BLaER1 treated with 17β-estradiol and CSF1 and Interleukin-3, amounts not matched to agents 10 nM and 100 nM (cell line): Measurements from ENCODE around the gene WDR11.

Source experiments
- H3K27ac ChIP-seq, 11 experiments: shearing (Covaris generic); formaldehyde crosslinking; 2 replicates each; pipeline ENCODE4 v1.8.1; 2022
- H3K27me3 ChIP-seq, 11 experiments: shearing (Covaris generic); formaldehyde crosslinking; 2 replicates each; pipeline ENCODE4 v1.8.1; 2022
- H3K36me3 ChIP-seq, 11 experiments: shearing (Covaris generic); formaldehyde crosslinking; 2 replicates each; pipeline ENCODE4 v1.8.1; 2022
- H3K4me1 ChIP-seq, 10 experiments: shearing (Covaris generic); formaldehyde crosslinking; 2 replicates each; pipeline ENCODE4 v1.8.1; 2022
- H3K4me2 ChIP-seq, 11 experiments: shearing (Covaris generic); formaldehyde crosslinking; 2 replicates each; pipeline ENCODE4 v1.8.1; 2022
- H3K4me3 ChIP-seq, 10 experiments: shearing (Covaris generic); formaldehyde crosslinking; 2 replicates each; pipeline ENCODE4 v1.8.1; 2022
- H3K9ac ChIP-seq, 11 experiments: shearing (Covaris generic); formaldehyde crosslinking; 2 replicates each; pipeline ENCODE4 v1.8.1; 2022
- H3K9me3 ChIP-seq, 11 experiments: shearing (Covaris generic); formaldehyde crosslinking; replicated peaks in 1 of 11; 2 replicates each; pipeline ENCODE4 v1.8.1; 2022
- H4K20me1 ChIP-seq, 11 experiments: shearing (Covaris generic); formaldehyde crosslinking; 2 replicates each; pipeline ENCODE4 v1.8.1; 2022
- Cebpa-rat ChIP-seq, 11 experiments: shearing (Covaris generic); IDR thresholded peaks; 2 replicates each; pipeline ENCODE4 v1.8.1; 2022

WDR11 gene

DNA sequence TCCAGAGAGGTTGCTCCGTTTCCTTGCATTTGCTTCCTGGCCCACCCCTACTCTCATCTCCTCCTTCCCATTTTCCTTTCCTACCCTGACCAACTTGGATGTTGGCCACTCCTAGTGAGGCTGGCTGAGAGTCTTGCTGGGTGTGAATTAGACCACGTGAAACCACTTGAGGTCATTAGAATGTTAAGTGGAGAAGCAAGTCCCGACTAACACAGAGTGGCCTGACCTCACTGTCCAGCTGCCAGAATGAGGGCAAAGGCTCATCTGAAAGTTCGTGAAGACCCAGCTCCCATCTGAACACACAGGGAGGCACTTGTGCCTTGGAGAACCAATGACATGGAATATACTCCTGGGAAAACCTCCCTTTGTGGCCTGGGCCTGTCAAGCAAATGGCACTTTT lies 80.8 kb downstream of the WDR11 start:
- Histone ChIP-seq H3K9ac (no peak overlapping the region), H3K9me3 (no peaks in the 10 kb centered on the region), H3K27ac (no peak overlapping the region), H3K4me3 (no peak overlapping the region), H4K20me1 (no peaks in the 10 kb centered on the region), H3K4me1 (peaks cover 0 to 16% (median 1%) of the 10 kb centered on the region in 10 experiments; a peak in 8 of 20 replicates), H3K36me3 (no peaks in the 10 kb centered on the region), H3K4me2 (no peak overlapping the region), H3K27me3 (no peaks in the 10 kb centered on the region)
- no peak for TF ChIP-seq Cebpa-rat (IDR thresholded peaks at IDR 0.05)

DNA sequence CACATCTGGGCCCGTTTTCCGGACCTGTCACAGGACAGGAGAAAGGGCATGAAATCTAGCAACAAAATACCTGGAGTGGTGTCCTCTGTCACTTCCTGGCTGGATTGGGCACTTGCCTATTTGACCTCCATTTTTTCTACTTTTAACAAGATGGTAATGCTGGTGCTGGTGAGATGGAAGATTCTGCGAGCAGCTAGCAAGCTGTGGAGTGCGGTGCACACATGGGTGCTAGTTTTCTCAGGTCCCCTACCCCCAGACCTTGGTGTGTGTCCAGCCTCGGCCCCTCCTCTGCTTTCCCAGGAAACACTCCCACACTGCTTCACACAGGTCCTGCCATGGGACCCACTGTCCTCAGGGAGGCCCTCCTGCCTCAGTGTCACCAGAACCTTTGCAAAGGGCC lies 87.7 kb downstream of the WDR11 start:
- no peak overlapping the region for H3K9ac ChIP-seq
- H3K4me1 ChIP-seq: 0 out of 20 replicates have a peak, but pooled peaks cover 0 to 3% (median 0%) of the 10 kb centered on the region in 10 experiments
- TF ChIP-seq Cebpa-rat (IDR thresholded peaks at IDR 0.05): no peak
- no peaks in the 10 kb centered on the region for H4K20me1 ChIP-seq
- H3K27me3 ChIP-seq: no peaks in the 10 kb centered on the region
- no peaks in the 10 kb centered on the region for H3K9me3 ChIP-seq
- no peak overlapping the region for H3K4me3 ChIP-seq
- H3K27ac ChIP-seq: no peak overlapping the region
- no peaks in the 10 kb centered on the region for H3K36me3 ChIP-seq
- H3K4me2 ChIP-seq: no peak overlapping the region

DNA sequence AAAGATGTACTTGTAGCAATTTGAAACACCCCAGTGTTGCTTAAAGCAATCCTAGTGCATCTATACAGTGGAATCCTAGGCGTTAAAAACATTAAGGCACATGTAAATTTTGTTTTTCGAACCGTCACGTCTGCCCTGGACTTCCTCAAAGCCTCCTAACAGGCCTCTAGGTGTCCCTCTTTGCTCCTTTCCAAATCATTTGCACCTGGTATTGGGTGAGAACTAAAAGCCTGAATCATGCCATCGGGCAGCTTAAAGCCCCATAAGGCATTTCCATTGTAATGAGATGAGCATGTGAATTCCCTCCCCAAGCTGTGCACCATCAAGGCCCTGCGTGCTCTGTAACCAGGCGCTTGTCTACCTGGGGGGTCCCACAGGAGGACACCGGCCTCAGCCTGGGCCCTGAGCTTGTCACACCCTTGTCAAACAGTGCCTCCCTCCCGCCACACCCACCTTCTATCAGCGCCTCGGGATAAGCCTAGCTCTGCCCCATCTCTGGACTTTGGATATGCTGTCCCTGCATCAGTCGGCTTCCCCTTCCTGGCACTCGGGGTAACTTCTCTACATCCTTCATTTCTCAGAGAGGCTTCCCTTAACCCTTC lies 89.2 kb downstream of the WDR11 start:
- no peaks in the 10 kb centered on the region; a peak in 1 of 22 replicates for H3K9me3 ChIP-seq
- no peak overlapping the region for H3K27ac ChIP-seq
- no peaks in the 10 kb centered on the region for H3K36me3 ChIP-seq
- H4K20me1 ChIP-seq: no peaks in the 10 kb centered on the region
- peaks cover 0 to 7% (median 4%) of the 10 kb centered on the region in 10 experiments; a peak in 2 of 20 replicates for H3K4me1 ChIP-seq
- H3K4me3 ChIP-seq: no peak overlapping the region
- no peaks in the 10 kb centered on the region for H3K27me3 ChIP-seq
- no peak overlapping the region for H3K4me2 ChIP-seq
- no peak overlapping the region for H3K9ac ChIP-seq
- TF ChIP-seq Cebpa-rat (IDR thresholded peaks at IDR 0.05): no peak

DNA sequence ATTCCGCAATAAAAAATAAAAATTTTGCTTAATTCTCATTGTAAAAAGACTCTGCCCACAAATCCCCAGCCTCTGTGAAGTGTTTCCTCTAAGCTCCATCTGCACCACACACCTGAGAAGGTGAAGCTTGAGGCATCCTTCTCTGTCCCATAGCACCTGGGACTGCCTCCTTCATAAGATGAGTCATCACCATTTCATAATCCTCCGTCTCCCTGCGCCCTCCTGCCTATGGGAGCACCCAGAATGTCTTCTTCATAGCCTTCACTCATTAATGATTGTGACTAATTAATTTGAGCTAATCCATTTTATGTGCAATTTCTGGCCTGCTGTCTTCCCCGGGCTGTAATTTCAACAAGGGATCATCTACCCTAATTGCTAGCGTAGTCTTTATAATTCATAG lies 90.3 kb downstream of the WDR11 start:
- H3K4me1 ChIP-seq: peaks cover 0 to 7% (median 4%) of the 10 kb centered on the region in 10 experiments; a peak in 2 of 20 replicates
- peaks cover 0 to 4% (median 0%) of the 10 kb centered on the region in 11 experiments; a peak in 1 of 22 replicates for H4K20me1 ChIP-seq
- no peak overlapping the region for H3K27ac ChIP-seq
- no peaks in the 10 kb centered on the region for H3K36me3 ChIP-seq
- no peak overlapping the region for H3K9ac ChIP-seq
- no peak for TF ChIP-seq Cebpa-rat (IDR thresholded peaks at IDR 0.05)
- no peak overlapping the region for H3K4me3 ChIP-seq
- no peaks in the 10 kb centered on the region; a peak in 1 of 22 replicates for H3K9me3 ChIP-seq
- peaks cover 0 to 10% (median 0%) of the 10 kb centered on the region in 11 experiments; a peak in 1 of 22 replicates for H3K27me3 ChIP-seq
- H3K4me2 ChIP-seq: no peak overlapping the region

DNA sequence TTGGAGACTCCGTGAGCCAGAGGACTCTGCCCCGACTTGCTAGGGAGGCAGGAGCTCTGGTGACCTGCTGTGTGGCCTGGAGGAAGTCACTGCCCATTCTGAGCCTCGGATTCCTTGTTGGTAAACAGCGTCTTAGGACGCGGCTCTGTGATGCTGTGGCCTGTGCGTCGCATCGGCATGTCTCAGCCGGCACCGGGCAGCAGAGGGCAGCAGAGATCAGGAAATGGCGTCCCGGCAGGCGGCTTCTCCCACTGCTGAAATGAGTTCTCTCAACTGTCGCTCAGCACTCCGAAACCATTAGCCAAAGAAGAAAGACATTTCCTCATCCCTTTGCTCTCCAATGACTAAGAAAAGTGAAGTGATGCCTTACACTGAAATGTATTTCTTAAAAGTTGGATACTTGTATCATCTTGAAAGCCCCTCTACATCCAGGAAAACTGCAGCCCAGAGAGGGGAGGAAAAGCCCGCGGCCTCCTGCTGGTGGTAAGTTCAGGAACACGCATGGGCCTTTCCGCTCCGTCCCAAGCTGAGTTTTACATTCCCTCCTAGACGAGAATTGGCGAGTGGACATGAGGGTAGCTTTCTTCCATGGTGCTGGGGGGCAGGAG lies 91.7 kb downstream of the WDR11 start:
- Histone ChIP-seq H3K4me3 (no peak overlapping the region), H3K9me3 (no peaks in the 10 kb centered on the region; a peak in 1 of 22 replicates), H3K9ac (no peak overlapping the region), H4K20me1 (peaks cover 0 to 6% (median 0%) of the 10 kb centered on the region in 11 experiments; a peak in 1 of 22 replicates), H3K27ac (no peak overlapping the region), H3K4me2 (no peak overlapping the region), H3K27me3 (peaks cover 0 to 16% (median 0%) of the 10 kb centered on the region in 11 experiments; a peak in 1 of 22 replicates), H3K36me3 (no peaks in the 10 kb centered on the region), H3K4me1 (peaks cover 0 to 7% (median 4%) of the 10 kb centered on the region in 10 experiments; a peak in 2 of 20 replicates)
- TF ChIP-seq Cebpa-rat (IDR thresholded peaks at IDR 0.05): no peak

DNA sequence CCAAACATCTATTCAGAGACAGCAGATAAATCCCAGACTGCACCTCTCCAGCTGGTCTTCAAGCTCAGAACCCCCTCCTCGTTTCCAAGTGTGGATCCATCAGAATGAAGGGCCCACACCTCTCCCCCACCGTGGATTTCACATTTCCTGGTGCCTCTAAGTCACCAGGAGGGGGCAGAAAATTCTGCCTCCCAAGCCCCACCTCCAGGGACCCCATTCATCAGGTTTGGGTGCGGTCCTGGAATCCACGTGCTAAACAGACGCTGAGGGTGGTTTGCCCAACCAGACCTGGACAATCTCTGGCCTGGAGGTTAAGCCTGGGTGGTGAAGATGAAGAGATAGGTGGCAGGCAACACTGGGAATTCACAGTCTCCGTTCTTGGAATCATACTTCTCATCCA lies 92.4 kb downstream of the WDR11 start:
- H3K4me3 ChIP-seq: no peak overlapping the region
- no peak overlapping the region for H3K9ac ChIP-seq
- H3K36me3 ChIP-seq: no peaks in the 10 kb centered on the region
- H3K4me1 ChIP-seq: peaks cover 0 to 7% (median 4%) of the 10 kb centered on the region in 10 experiments; a peak in 2 of 20 replicates
- no peak overlapping the region for H3K27ac ChIP-seq
- TF ChIP-seq Cebpa-rat (IDR thresholded peaks at IDR 0.05): no peak
- peaks cover 0 to 6% (median 0%) of the 10 kb centered on the region in 11 experiments; a peak in 1 of 22 replicates for H4K20me1 ChIP-seq
- H3K27me3 ChIP-seq: peaks cover 0 to 16% (median 0%) of the 10 kb centered on the region in 11 experiments; a peak in 1 of 22 replicates
- H3K4me2 ChIP-seq: no peak overlapping the region
- H3K9me3 ChIP-seq: peaks cover 0 to under 1% (median 0%) of the 10 kb centered on the region in 11 experiments; a peak in 1 of 22 replicates

DNA sequence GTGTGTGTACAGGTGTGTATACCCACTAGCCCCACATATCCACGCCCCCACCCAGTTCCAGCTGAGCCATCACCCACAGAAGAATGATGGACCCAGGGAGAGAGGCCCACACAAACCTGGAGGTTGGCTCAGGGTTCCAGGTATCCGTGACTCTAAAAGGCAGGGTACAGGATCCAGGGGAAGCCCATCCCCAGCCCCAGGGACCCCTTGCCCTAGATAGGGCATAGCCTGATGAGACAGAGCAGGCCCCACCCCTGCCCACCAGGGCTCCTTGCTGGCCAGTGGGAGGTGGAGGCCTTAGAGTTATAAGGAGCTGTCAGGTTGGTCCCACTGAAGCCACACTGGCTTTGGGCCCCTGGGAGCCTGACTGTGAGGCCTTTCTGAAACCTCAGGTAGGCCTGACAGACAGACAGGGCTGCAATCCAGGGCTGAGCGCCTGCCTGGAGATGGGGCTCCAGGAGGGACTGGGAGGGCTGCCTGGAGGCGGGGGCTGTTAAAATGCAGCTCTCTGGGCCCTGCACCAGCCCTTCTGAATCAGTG lies 93.5 kb downstream of the WDR11 start:
- no peaks in the 10 kb centered on the region for H3K36me3 ChIP-seq
- H3K4me3 ChIP-seq: no peak overlapping the region
- H3K27ac ChIP-seq: no peak overlapping the region
- TF ChIP-seq Cebpa-rat (IDR thresholded peaks at IDR 0.05): no peak
- peaks cover 9 to 12% (median 9%) of the 10 kb centered on the region in 11 experiments; a peak in 20 of 22 replicates for H3K9me3 ChIP-seq
- H3K4me2 ChIP-seq: peak overlapping the region in 2 of 11 experiments; percentile 21 to 35; a peak in 5 of 22 replicates
- H3K27me3 ChIP-seq: peaks cover 0 to 22% (median 7%) of the 10 kb centered on the region in 11 experiments; a peak in 18 of 22 replicates
- no peak overlapping the region for H3K9ac ChIP-seq
- H3K4me1 ChIP-seq: peaks cover 0 to 7% (median 4%) of the 10 kb centered on the region in 10 experiments; a peak in 2 of 20 replicates
- H4K20me1 ChIP-seq: peaks cover 0 to 6% (median 0%) of the 10 kb centered on the region in 11 experiments; a peak in 1 of 22 replicates

DNA sequence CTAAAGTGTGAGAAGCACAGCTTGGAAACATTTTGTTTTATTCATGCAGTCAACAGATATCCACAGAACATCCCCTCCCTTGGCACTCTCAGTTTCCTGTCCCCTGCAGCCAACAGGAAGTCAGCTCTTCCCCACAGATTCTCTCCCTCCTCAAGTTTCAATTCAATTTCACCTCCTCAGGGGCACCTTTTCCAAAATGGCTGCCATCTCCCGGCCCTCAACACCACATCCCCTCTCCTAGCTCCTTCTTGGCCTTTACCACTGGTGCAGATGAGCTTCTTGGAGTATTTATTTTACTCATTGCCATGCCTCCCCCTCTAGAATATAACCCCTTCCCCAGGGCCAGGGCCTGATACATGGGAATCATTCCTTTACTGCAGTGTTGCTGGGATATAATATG lies 94.0 kb downstream of the WDR11 start:
- Histone ChIP-seq H4K20me1 (peaks cover 0 to 6% (median 0%) of the 10 kb centered on the region in 11 experiments; a peak in 1 of 22 replicates), H3K9me3 (peaks cover 10 to 17% (median 13%) of the 10 kb centered on the region in 11 experiments; a peak in 20 of 22 replicates), H3K4me2 (peak overlapping the region in 2 of 11 experiments; percentile 21 to 35; a peak in 6 of 22 replicates), H3K27ac (no peak overlapping the region), H3K9ac (no peak overlapping the region), H3K36me3 (no peaks in the 10 kb centered on the region), H3K4me1 (peaks cover 0 to 7% (median 4%) of the 10 kb centered on the region in 10 experiments; a peak in 2 of 20 replicates), H3K27me3 (peaks cover 4 to 27% (median 12%) of the 10 kb centered on the region in 11 experiments; a peak in 18 of 22 replicates), H3K4me3 (no peak overlapping the region)
- no peak for TF ChIP-seq Cebpa-rat (IDR thresholded peaks at IDR 0.05)

DNA sequence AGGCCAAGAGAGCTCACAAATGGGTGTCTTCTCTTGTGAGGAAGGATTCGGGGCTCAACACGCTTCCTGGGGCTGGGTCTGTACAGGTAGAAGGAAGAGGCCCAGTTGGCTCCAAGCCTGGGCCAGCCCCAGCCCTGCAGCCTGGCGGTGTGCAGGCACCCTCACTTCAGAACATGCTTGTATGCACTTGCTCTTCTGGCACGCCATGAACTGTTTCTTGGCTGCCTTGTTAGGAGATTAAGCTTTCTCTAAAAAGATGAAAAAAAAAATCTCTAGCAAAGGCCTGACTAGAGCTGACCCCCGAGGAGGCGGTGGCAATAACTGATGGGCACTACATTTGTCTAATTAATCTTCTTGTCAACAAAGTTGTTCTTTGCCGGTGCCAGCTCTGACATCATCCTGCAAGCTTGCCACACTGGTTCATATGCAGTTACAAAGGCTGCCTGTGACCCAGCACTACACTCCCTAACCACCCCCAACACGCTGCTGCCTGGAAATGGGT lies 94.7 kb downstream of the WDR11 start:
- Histone ChIP-seq H3K27ac (no peak overlapping the region), H3K4me2 (no peak overlapping the region), H3K27me3 (peaks cover 7 to 34% (median 14%) of the 10 kb centered on the region in 11 experiments; a peak in 18 of 22 replicates), H3K4me3 (no peak overlapping the region), H3K36me3 (no peaks in the 10 kb centered on the region), H3K9ac (no peak overlapping the region), H3K4me1 (peaks cover 0 to 7% (median 4%) of the 10 kb centered on the region in 10 experiments; a peak in 2 of 20 replicates), H3K9me3 (peaks cover 10 to 19% (median 13%) of the 10 kb centered on the region in 11 experiments; a peak in 20 of 22 replicates), H4K20me1 (peaks cover 0 to 6% (median 0%) of the 10 kb centered on the region in 11 experiments; a peak in 1 of 22 replicates)
- TF ChIP-seq Cebpa-rat (IDR thresholded peaks at IDR 0.05): no peak
